HepG2 (cell line): ENCODE data around the gene DOCK2.

Source experiments
- FOXA1 ChIP-seq, 2 experiments: fragments of 450-650 bp in 1 of 2; sonication (generic) in 1 of 2; formaldehyde crosslinking in 1 of 2; IDR thresholded peaks; 2 replicates each; pipeline versions ENCODE4 v1.4.0 to v1.6.1; 2016 to 2020; ENCODE audit warnings: missing genetic modification reagents in 1 of 2
- HOXA7 ChIP-seq: sonication (generic); formaldehyde crosslinking; IDR thresholded peaks from 2 replicates; pipeline ENCODE4 v1.8.1; 2022; ENCODE audit warnings: mild to moderate bottlenecking, missing genetic modification reagents, moderate library complexity
- NCOR1 ChIP-seq: fragments of 200-600 bp; sonication (generic); IDR thresholded peaks from 2 replicates; pipeline ENCODE4 v1.7.0; 2017; ENCODE audit warnings: antibody characterized with exemption, low read length, borderline replicate concordance
- SP1 ChIP-seq, 2 experiments: fragments of 450-650 bp in 1 of 2; sonication (generic) in 1 of 2; formaldehyde crosslinking in 1 of 2; IDR thresholded peaks; 2 replicates each; pipeline versions ENCODE4 v1.4.0 to v1.6.1; 2016 to 2020; ENCODE audit warnings: missing genetic modification reagents in 1 of 2
- STAT6 ChIP-seq: sonication (generic); formaldehyde crosslinking; IDR thresholded peaks from 2 replicates; pipeline ENCODE4 v1.4.0; 2020; ENCODE audit warnings: missing genetic modification reagents, mild to moderate bottlenecking, borderline replicate concordance
- TF ChIP-seq, protein P1 (sequence below): IDR thresholded peaks from 2 replicates; pipeline ENCODE4 v1.6.1; 2016

DNA sequence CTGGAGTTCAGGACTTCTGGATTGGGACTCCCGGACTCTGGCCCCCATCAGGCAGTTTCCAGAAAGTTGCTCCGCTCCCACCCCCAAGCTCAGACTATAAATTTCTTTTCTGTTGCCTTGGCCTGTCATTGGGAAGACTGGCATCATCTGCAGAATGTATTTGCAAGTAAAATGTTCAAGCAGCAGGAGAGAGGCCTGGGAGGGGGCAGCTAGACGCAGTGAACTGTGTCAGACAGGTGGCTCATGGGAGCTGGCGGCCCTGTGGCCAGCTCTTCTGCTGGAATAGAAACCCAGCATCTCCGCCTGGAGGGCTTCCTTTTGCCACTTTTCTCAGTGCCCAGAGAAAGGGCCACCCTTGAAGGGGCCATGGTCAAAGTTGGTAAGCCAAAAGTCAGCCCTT is 327.2 kb downstream of the DOCK2 start:
- TF ChIP-seq HOXA7 (CRISPR knock-in tag) (no peak), STAT6 (CRISPR knock-in tag) (no peak), FOXA1 (IDR thresholded peaks at IDR 0.05) (no peak), FOXA1 (CRISPR knock-in tag; IDR thresholded peaks at IDR 0.05) (no peak), SP1 (IDR thresholded peaks at IDR 0.05) (no peak), SP1 (CRISPR knock-in tag; IDR thresholded peaks at IDR 0.05) (no peak), NCOR1 (no peak)
- TF ChIP-seq, protein P1, sequence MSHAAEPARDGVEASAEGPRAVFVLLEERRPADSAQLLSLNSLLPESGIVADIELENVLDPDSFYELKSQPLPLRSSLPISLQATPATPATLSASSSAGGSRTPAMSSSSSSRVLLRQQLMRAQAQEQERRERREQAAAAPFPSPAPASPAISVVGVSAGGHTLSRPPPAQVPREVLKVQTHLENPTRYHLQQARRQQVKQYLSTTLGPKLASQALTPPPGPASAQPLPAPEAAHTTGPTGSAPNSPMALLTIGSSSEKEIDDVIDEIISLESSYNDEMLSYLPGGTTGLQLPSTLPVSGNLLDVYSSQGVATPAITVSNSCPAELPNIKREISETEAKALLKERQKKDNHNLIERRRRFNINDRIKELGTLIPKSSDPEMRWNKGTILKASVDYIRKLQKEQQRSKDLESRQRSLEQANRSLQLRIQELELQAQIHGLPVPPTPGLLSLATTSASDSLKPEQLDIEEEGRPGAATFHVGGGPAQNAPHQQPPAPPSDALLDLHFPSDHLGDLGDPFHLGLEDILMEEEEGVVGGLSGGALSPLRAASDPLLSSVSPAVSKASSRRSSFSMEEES (CRISPR knock-in tag), result no peak
